22Rv1 (cell line): ENCODE results near the gene DTNBP1.

Experiments
- H3K27ac ChIP-seq: fragments of 450-650 bp; 2 replicates; pipeline ENCODE4 v1.5.1; 2017
- CTCF ChIP-seq: fragments of 450-650 bp; IDR thresholded peaks from 2 replicates; pipeline ENCODE4 v1.5.1; 2017; ENCODE audit warnings: mild to moderate bottlenecking
- ZFX ChIP-seq: fragments of 450-650 bp; IDR thresholded peaks from 2 replicates; pipeline ENCODE4 v1.6.1; 2017; ENCODE audit warnings: antibody characterized with exemption, borderline replicate concordance

The DTNBP1 gene

GRCh38 chr6:15577550-15578171, 85.2 kb downstream of the DTNBP1 start:
- no peak for TF ChIP-seq ZFX
- TF ChIP-seq CTCF = no peak
- H3K27ac ChIP-seq = no peak overlapping the region

- no peak overlapping the region for H3K27ac ChIP-seq
- TF ChIP-seq CTCF (no peak), ZFX (no peak)
These were observed 85.7 kb downstream of the DTNBP1 start for GRCh38 chr6:15577106-15577505.

- H3K27ac ChIP-seq = no peak overlapping the region
- no peak for TF ChIP-seq ZFX
These were observed 87.3 kb downstream of the DTNBP1 start for GRCh38 chr6:15575357-15576033.

GRCh38 chr6:15574486-15574885, 88.3 kb downstream of the DTNBP1 start:
- no peak for TF ChIP-seq CTCF
- TF ChIP-seq ZFX = no peak
- H3K27ac ChIP-seq = no peak overlapping the region

- H3K27ac ChIP-seq = no peak overlapping the region
- no peak for TF ChIP-seq CTCF
- TF ChIP-seq ZFX = no peak
These were observed 88.8 kb downstream of the DTNBP1 start for GRCh38 chr6:15574023-15574422.

GRCh38 chr6:15573384-15573783, 89.4 kb downstream of the DTNBP1 start:
- H3K27ac ChIP-seq = no peak overlapping the region
- TF ChIP-seq ZFX (no peak), CTCF (no peak)

- TF ChIP-seq CTCF (no peak), ZFX (no peak)
- no peak overlapping the region for H3K27ac ChIP-seq
These were observed 90.4 kb downstream of the DTNBP1 start for GRCh38 chr6:15572296-15573016.
